HCT116 (cell line): ENCODE data around the gene RAB36. TPM values are rescaled to one million over a fixed set of nuclear protein-coding genes. Genes with fewer than 3 reads are reported as not detected.

Experiments used
- ATAC-seq: fragments of 200-7000 bp; cut with Tn5 transposase; 2 replicates; pipeline ENCODE4 v1.9.1; 2020; ENCODE audit warnings: mild to moderate bottlenecking, moderate library complexity
- BruUV-seq: library from RNA; stranded (reverse); fragments of 400-500 nt; replicated peaks from 2 replicates; lab custom pipeline; 2021; lab: Mats Ljungman, UMichigan
- CTCF ChIA-PET: fragments of 300-600 bp; sonication (Branson Sonifier 250); formaldehyde crosslinking; loops from one replicate; lab custom pipeline; 2021; ENCODE audit warnings: antibody characterized with exemption; lab: Charles Lee
- POLR2A ChIA-PET: fragments of 300-600, 350-600 bp; sonication (Branson Sonifier 250); formaldehyde crosslinking; loops from one replicate; lab custom pipeline; 2021; ENCODE audit warnings: antibody characterized with exemption; lab: Charles Lee
- RAD21 ChIA-PET, 2 experiments: fragments of 300-600 bp; sonication (Branson Sonifier 250); formaldehyde crosslinking; loops; one replicate each; lab custom pipeline; 2023; ENCODE audit warnings: low total read pairs in 2 of 2; ENCODE audit not compliant: uncharacterized antibody in 2 of 2, unreplicated experiment in 2 of 2, low non-redundant PET in 1 of 2; lab: Charles Lee
- DNase-seq: peaks from one replicate; pipeline ENCODE4 v3.0.0-alpha.2; 2010; ENCODE audit warnings: low read depth, low spot score
- H2AFZ ChIP-seq: fragments of 200-600 bp; shearing (Covaris generic), sonication (generic); 2 replicates; pipeline ENCODE4 v1.6.1; 2017; ENCODE audit warnings: low read depth, mixed run types, mixed read lengths, antibody characterized with exemption, low read length; ENCODE audit not compliant: poor library complexity, severe bottlenecking
- H3K27ac ChIP-seq: 2 replicates; pipeline ENCODE4 v1.5.1; 2012; ENCODE audit warnings: low read depth, low read length
- H3K27me3 ChIP-seq: fragments of 200-600 bp; sonication (generic); 2 replicates; pipeline ENCODE4 v1.6.1; 2016; ENCODE audit warnings: mixed run types, low read length, mixed read lengths; ENCODE audit not compliant: insufficient read depth
- H3K36me3 ChIP-seq, 2 experiments: fragments of 200-500 bp in 1 of 2; fragments of 200-600 bp in 1 of 2; sonication (Bioruptor generic) in 1 of 2; sonication (generic) in 1 of 2; 2 replicates each; pipeline versions ENCODE4 v1.5.1 to v1.6.1; 2014 to 2016; ENCODE audit warnings: low read length in 2 of 2, inconsistent platforms in 1 of 2, mixed read lengths in 1 of 2, mixed run types in 1 of 2; ENCODE audit not compliant: insufficient read depth in 2 of 2, control insufficient read depth in 1 of 2
- H3K4me1 ChIP-seq, 2 experiments: fragments of 200-600 bp in 1 of 2; sonication (generic) in 1 of 2; 2 replicates each; pipeline versions ENCODE4 v1.5.1 to v1.6.1; 2012 to 2017; ENCODE audit warnings: low read length in 2 of 2, inconsistent platforms in 1 of 2, mild to moderate bottlenecking in 1 of 2, mixed read lengths in 1 of 2, mixed run types in 1 of 2, moderate library complexity in 1 of 2; ENCODE audit not compliant: insufficient read depth in 2 of 2, control insufficient read depth in 1 of 2
- H3K4me2 ChIP-seq: fragments of 200-600 bp; sonication (generic); 2 replicates; pipeline ENCODE4 v1.6.1; 2017; ENCODE audit warnings: mixed run types, low read length, mixed read lengths
- H3K4me3 ChIP-seq, 2 experiments: fragments of 200-600 bp in 1 of 2; sonication (generic) in 1 of 2; replicated peaks in 1 of 2; 2 replicates each; pipeline ENCODE4 v1.5.1; 2011 to 2016; ENCODE audit warnings: low read length in 2 of 2, control low read depth in 1 of 2, low read depth in 1 of 2, mild to moderate bottlenecking in 1 of 2, mixed read lengths in 1 of 2, mixed run types in 1 of 2
- H3K79me2 ChIP-seq: fragments of 200-600 bp; sonication (generic); 2 replicates; pipeline ENCODE4 v1.6.1; 2017; ENCODE audit warnings: mild to moderate bottlenecking, mixed run types, low read length, moderate library complexity, mixed read lengths; ENCODE audit not compliant: insufficient read depth
- H3K9ac ChIP-seq: fragments of 200-600 bp; sonication (generic); 2 replicates; pipeline ENCODE4 v1.6.1; 2016; ENCODE audit warnings: low read length, mixed read lengths
- H3K9me2 ChIP-seq: fragments of 200-600 bp; sonication (generic), shearing (Covaris generic); 2 replicates; pipeline ENCODE4 v1.6.1; 2017; ENCODE audit warnings: mixed run types, mild to moderate bottlenecking, moderate library complexity; ENCODE audit not compliant: insufficient read depth
- H3K9me3 ChIP-seq, 2 experiments: fragments of 200-500 bp in 1 of 2; fragments of 200-600 bp in 1 of 2; sonication (Bioruptor generic) in 1 of 2; sonication (generic) in 1 of 2; 2 replicates each; pipeline ENCODE4 v1.6.1; 2014 to 2017; ENCODE audit warnings: low read length in 2 of 2, mixed read lengths in 2 of 2, inconsistent platforms in 1 of 2, low read depth in 1 of 2, mild to moderate bottlenecking in 1 of 2, mixed run types in 1 of 2, moderate library complexity in 1 of 2; ENCODE audit not compliant: control insufficient read depth in 1 of 2, insufficient read depth in 1 of 2
- H4K20me1 ChIP-seq: fragments of 200-600 bp; sonication (generic), shearing (Covaris generic); 2 replicates; pipeline ENCODE4 v1.6.1; 2017; ENCODE audit warnings: mixed run types, mild to moderate bottlenecking, moderate library complexity; ENCODE audit not compliant: insufficient read depth
- CBX3 ChIP-seq: IDR thresholded peaks from 2 replicates; pipeline ENCODE4 v1.6.1; 2012; ENCODE audit warnings: low read depth
- CEBPB ChIP-seq: IDR thresholded peaks from 2 replicates; pipeline ENCODE4 v1.6.1; 2012; ENCODE audit warnings: low read depth
- EGR1 ChIP-seq: IDR thresholded peaks from 2 replicates; pipeline ENCODE4 v1.6.1; 2012; ENCODE audit warnings: low read depth
- ELF1 ChIP-seq: IDR thresholded peaks from 2 replicates; pipeline ENCODE4 v1.6.1; 2012; ENCODE audit warnings: low read depth, borderline replicate concordance
- EZH2 ChIP-seq: fragments of 200-600 bp; sonication (generic); IDR thresholded peaks from 2 replicates; pipeline ENCODE4 v1.6.1; 2017; ENCODE audit warnings: antibody characterized with exemption, mixed run types
- FOSL1 ChIP-seq: IDR thresholded peaks from 2 replicates; pipeline ENCODE4 v1.6.1; 2012; ENCODE audit warnings: low read depth
- POLR2A ChIP-seq: IDR thresholded peaks from 2 replicates; pipeline ENCODE4 v1.7.0; 2011; ENCODE audit warnings: borderline replicate concordance; ENCODE audit not compliant: insufficient read depth, insufficient read length; ENCODE audit errors: extremely low read depth
- RAD21 ChIP-seq: IDR thresholded peaks from 2 replicates; pipeline ENCODE4 v1.6.1; 2012; ENCODE audit warnings: low read depth, mild to moderate bottlenecking
- SIN3A ChIP-seq: IDR thresholded peaks from 2 replicates; pipeline ENCODE4 v1.6.1; 2012; ENCODE audit warnings: low read depth
- SP1 ChIP-seq: IDR thresholded peaks from 2 replicates; pipeline ENCODE4 v1.6.1; 2012; ENCODE audit warnings: low read depth
- SRF ChIP-seq: IDR thresholded peaks from 2 replicates; pipeline ENCODE4 v1.6.1; 2012; ENCODE audit warnings: low read depth
- TCF7L2 ChIP-seq: IDR thresholded peaks from 2 replicates; pipeline ENCODE4 v1.7.0; 2011; ENCODE audit warnings: borderline replicate concordance, inconsistent platforms; ENCODE audit not compliant: insufficient read depth, insufficient read length; ENCODE audit errors: extremely low read depth
- YY1 ChIP-seq: IDR thresholded peaks from 2 replicates; pipeline ENCODE4 v1.6.1; 2011; ENCODE audit warnings: low read length, low read depth, moderate library complexity, mild to moderate bottlenecking; ENCODE audit not compliant: insufficient replicate concordance; ENCODE audit errors: extremely low read depth
- ZFX ChIP-seq: fragments of 450-650 bp; IDR thresholded peaks from 2 replicates; pipeline ENCODE4 v1.6.1; 2017
- ZNF274 ChIP-seq: fragments of 200-500 bp; sonication (Bioruptor generic); IDR thresholded peaks from 2 replicates; pipeline ENCODE4 v1.6.1; 2014; ENCODE audit warnings: mild to moderate bottlenecking, low read depth, low read length, inconsistent platforms
- intact Hi-C: fragments of 100-400 bp; cut with micrococcal nuclease; formaldehyde crosslinking; loops from 2 replicates; pipeline ENCODE4 v1.10.0; 2022
- total RNA-seq: library from RNA; stranded (reverse); gene quantifications from one replicate; pipeline ENCODE4 v1.2.1, GENCODE V29; 2021; ENCODE audit not compliant: unreplicated experiment
- TF ChIP-seq, protein P1 (sequence below): IDR thresholded peaks from 2 replicates; pipeline ENCODE4 v1.6.1; 2012; ENCODE audit warnings: low read depth
- TF ChIP-seq, protein P2 (sequence below): IDR thresholded peaks from 2 replicates; pipeline ENCODE4 v1.6.1; 2012
- TF ChIP-seq, protein P3 (sequence below): IDR thresholded peaks from 2 replicates; pipeline ENCODE4 v1.6.1; 2011; ENCODE audit warnings: mild to moderate bottlenecking, low read length, moderate library complexity; ENCODE audit not compliant: insufficient replicate concordance; ENCODE audit errors: extremely low read depth
- TF ChIP-seq, protein P4 (sequence below): IDR thresholded peaks from 2 replicates; pipeline ENCODE4 v1.6.1; 2012

Gene RAB36
- total RNA-seq, 1 experiment from 2014 or later = 6.1 TPM

DNA sequence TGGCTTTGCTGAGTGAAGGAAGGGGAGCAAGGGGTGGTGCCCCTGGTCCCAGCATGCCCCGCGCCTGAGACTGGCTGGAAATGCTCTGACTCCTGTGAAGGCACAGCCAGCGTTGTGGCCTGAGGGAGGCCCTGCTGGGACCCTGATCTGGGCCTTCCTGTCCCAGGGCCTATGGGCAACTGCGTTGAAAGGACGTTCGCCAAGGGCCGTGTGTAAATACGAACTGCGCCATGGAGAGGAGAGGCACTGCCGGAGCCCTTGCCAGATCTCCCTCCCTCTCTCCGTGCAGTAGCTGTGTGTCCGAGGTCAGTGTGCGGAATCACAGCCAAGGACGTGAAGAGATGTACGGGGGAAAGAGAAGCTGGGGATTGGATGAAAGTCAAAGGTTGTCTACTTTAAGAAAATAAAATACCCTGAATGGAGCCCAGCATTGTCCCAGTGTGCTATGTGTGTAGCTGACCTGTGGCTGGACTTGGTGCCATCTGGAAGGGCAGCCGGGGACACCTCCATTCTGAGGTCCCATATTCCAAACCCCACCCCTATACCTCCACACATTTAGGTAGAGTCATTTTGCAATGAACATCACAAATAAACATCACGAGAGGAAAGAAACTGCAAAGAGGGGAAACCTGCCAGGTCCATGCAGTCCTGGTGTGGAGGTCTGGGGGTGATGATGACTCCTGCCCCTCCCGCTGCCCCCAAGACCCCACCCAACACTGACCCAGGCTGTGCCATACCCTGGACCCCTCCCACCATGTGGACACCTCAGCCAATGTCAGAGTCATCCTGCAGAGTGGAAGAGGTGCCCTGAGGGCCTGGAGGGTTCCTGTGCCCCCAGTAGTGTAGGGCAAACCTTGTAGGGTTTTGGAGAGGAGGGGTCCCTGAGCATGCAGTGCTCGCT lies 20.4 kb upstream of the RAB36 start:
- Histone ChIP-seq H3K36me3 (no peaks in the 10 kb centered on the region), H3K4me3 (no peak overlapping the region), H3K9ac (no peak overlapping the region), H3K4me2 (no peak overlapping the region), H3K4me1 (0 out of 4 replicates have a peak, but pooled peaks cover 0 to 2% of the 10 kb centered on the region in 2 experiments), H3K9me2 (no peaks in the 10 kb centered on the region), H3K79me2 (no peaks in the 10 kb centered on the region), H3K9me3 (no peaks in the 10 kb centered on the region), H4K20me1 (no peaks in the 10 kb centered on the region), H3K27ac (no peak overlapping the region), H2AFZ (no peak overlapping the region), H3K27me3 (no peaks in the 10 kb centered on the region)
- ChIA-PET CTCF (interaction anchor here (1.6 to 5.7 kb wide), 2 partner anchors 165 to 166 kb away, joined by 12 to 174 read pairs; no protein-coding TSS in a partner anchor), POLR2A (no interaction called here), RAD21 (interaction anchor here in 1 of 2 experiments (0.6 kb wide), 1 partner anchor 16 kb away, joined by 3 read pairs; no protein-coding TSS in a partner anchor)
- intact Hi-C loops = no loop called here
- no TSS peak for BruUV-seq
- ATAC-seq = no peak
- DNase-seq = no peak
- TF ChIP-seq TCF7L2 (no peak), EZH2 (no peak), CBX3 (no peak), SP1 (no peak), ELF1 (no peak), POLR2A (no peak), EGR1 (no peak), FOSL1 (no peak), ZNF274 (no peak), ZFX (no peak), SRF (no peak), SIN3A (no peak), CEBPB (no peak), RAD21 (no peak), YY1 (no peak)
- TF ChIP-seq, protein P1, sequence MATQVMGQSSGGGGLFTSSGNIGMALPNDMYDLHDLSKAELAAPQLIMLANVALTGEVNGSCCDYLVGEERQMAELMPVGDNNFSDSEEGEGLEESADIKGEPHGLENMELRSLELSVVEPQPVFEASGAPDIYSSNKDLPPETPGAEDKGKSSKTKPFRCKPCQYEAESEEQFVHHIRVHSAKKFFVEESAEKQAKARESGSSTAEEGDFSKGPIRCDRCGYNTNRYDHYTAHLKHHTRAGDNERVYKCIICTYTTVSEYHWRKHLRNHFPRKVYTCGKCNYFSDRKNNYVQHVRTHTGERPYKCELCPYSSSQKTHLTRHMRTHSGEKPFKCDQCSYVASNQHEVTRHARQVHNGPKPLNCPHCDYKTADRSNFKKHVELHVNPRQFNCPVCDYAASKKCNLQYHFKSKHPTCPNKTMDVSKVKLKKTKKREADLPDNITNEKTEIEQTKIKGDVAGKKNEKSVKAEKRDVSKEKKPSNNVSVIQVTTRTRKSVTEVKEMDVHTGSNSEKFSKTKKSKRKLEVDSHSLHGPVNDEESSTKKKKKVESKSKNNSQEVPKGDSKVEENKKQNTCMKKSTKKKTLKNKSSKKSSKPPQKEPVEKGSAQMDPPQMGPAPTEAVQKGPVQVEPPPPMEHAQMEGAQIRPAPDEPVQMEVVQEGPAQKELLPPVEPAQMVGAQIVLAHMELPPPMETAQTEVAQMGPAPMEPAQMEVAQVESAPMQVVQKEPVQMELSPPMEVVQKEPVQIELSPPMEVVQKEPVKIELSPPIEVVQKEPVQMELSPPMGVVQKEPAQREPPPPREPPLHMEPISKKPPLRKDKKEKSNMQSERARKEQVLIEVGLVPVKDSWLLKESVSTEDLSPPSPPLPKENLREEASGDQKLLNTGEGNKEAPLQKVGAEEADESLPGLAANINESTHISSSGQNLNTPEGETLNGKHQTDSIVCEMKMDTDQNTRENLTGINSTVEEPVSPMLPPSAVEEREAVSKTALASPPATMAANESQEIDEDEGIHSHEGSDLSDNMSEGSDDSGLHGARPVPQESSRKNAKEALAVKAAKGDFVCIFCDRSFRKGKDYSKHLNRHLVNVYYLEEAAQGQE = no peak
- TF ChIP-seq, protein P2, sequence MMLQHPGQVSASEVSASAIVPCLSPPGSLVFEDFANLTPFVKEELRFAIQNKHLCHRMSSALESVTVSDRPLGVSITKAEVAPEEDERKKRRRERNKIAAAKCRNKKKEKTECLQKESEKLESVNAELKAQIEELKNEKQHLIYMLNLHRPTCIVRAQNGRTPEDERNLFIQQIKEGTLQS = no peak
- TF ChIP-seq, protein P3, sequence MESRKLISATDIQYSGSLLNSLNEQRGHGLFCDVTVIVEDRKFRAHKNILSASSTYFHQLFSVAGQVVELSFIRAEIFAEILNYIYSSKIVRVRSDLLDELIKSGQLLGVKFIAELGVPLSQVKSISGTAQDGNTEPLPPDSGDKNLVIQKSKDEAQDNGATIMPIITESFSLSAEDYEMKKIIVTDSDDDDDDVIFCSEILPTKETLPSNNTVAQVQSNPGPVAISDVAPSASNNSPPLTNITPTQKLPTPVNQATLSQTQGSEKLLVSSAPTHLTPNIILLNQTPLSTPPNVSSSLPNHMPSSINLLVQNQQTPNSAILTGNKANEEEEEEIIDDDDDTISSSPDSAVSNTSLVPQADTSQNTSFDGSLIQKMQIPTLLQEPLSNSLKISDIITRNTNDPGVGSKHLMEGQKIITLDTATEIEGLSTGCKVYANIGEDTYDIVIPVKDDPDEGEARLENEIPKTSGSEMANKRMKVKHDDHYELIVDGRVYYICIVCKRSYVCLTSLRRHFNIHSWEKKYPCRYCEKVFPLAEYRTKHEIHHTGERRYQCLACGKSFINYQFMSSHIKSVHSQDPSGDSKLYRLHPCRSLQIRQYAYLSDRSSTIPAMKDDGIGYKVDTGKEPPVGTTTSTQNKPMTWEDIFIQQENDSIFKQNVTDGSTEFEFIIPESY = no peak
- TF ChIP-seq, protein P4, sequence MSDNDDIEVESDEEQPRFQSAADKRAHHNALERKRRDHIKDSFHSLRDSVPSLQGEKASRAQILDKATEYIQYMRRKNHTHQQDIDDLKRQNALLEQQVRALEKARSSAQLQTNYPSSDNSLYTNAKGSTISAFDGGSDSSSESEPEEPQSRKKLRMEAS = no peak
